ENCODE data around the gene ATAD3A.

GRCh38 chr1:1554550-1554925, 42.6 kb downstream of the ATAD3A start:
- TF ChIP-seq CTCF (IDR thresholded peaks at IDR 0.05; ENCODE audit: low read depth, low read length): no peak
- no peak for TF ChIP-seq EZH2phosphoT487 (IDR thresholded peaks at IDR 0.05; ENCODE audit: low read depth)
